ENCODE results near the gene NDUFS8. TPM values are rescaled to one million over a fixed set of nuclear protein-coding genes. Genes with fewer than 3 reads are reported as not detected.

Gene NDUFS8
- total and polyA plus RNA-seq, 2 of the 13 experiments (the other 11 are each of a cell fraction or from before 2014, with no cell fraction given): 96.7 to 158 TPM

DNA sequence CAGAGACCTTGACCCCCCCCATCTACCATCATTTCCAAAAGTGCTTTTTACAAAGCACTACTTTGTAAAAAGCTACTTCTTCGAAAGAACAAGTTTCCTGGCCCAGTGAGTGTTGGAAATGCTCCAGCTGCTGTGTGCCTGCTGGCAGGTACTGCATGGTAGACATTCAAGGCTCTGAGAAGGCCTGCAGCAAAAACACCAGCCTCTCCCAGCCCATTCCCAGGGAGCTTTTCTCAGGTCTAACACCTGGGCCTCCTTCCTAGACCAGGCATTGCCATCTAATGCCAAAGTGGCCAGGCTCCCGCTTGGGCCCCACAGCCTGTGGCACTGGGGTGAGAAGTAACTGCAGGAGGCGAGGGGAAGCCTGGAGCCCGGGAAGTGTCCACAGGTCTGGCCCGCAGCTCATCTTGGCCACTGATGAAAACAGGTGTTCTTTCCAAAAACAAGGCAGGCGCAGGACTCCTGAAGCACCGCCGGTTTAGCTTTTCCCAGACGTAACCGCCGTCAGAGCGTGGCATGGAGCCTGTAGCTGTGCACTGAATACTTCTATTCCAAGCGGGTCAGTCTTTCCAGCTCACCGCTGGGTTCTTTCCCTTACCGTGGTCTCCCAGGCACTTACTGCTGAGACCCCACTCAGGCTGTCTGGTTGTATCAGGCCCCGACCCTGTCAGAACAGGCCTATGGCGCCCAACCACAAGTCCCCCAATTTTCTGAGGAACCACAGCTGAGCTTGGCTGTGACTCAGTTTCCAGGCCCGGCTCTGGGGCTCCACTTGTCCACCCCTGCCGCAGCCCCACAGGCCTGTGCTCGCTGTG, 7.1 kb downstream of the NDUFS8 start:
- DNase-seq (ENCODE audit: low spot score) (no peak), FAIRE-seq (peak; percentile 12), ATAC-seq (peak; percentile 2)
- peaks cover 30% of the 10 kb centered on the region for H3K4me1 ChIP-seq (ENCODE audit: insufficient read depth, low read length)
- in situ Hi-C loops (cut with HindIII; ENCODE audit: extremely low pct_ligation_motif_present, low pct_unique_long_range_greater_than_20kb) (no loop called here), intact Hi-C loops (cut with micrococcal nuclease; ENCODE audit: unreplicated experiment) (loop anchor here (1.0 kb wide), 1 partner anchor 7 kb away; the partner anchor contains the start of gene NDUFS8)
- H3K9ac ChIP-seq (ENCODE audit: insufficient read depth, low read depth, low read length): peak overlapping the region; percentile 92
- H3K4me2 ChIP-seq (ENCODE audit: low read depth, low read length): peak overlapping the region; percentile 99
- H3K79me2 ChIP-seq (ENCODE audit: insufficient read depth, low read length): peaks cover 17% of the 10 kb centered on the region
- CTCF ChIA-PET (ENCODE audit: low intra/inter-chr PET ratio, low total read pairs): no interaction called here
- no peaks in the 10 kb centered on the region for H3K9me3 ChIP-seq (ENCODE audit: low read length)
- H3K36me3 ChIP-seq (replicated peaks in 1 of 2; ENCODE audit: control insufficient read depth in 1 of 2, insufficient read depth in 2 of 2, low read length in 2 of 2): peaks cover 8 to 16% of the 10 kb centered on the region in 2 experiments; a peak in 3 of 5 replicates
- 43% methylated on average over 18 of the region's 20 CpGs for WGBS (ENCODE audit: low lambda C conversion rate)
- POLR2A ChIA-PET: interaction anchor here (0.5 to 3.5 kb wide), 20 partner anchors 8 to 353 kb away, joined by 3 to 17 read pairs (median 5); partner anchors contain the start of gene ALDH3B1
- no peaks in the 10 kb centered on the region for H3K27me3 ChIP-seq (ENCODE audit: control insufficient read depth in 1 of 2, insufficient read depth in 2 of 2, low read length in 2 of 2)
- BruUV-seq (replicated peaks): TSS peak; percentile 80
- H3K27ac ChIP-seq (ENCODE audit: extremely low read length, insufficient read depth, low read length): peak overlapping the region; percentile 95
- H2AFZ ChIP-seq (ENCODE audit: low read length): no peak overlapping the region
- no peaks in the 10 kb centered on the region for H4K20me1 ChIP-seq (ENCODE audit: insufficient read depth, low read length)
- peak overlapping the region; percentile 38 to 84 (median 78); a peak in 5 of 6 replicates for H3K4me3 ChIP-seq (replicated peaks in 1 of 3; ENCODE audit: insufficient read depth in 1 of 3, low read depth in 2 of 3, low read length in 3 of 3)
- TF ChIP-seq, protein P1, sequence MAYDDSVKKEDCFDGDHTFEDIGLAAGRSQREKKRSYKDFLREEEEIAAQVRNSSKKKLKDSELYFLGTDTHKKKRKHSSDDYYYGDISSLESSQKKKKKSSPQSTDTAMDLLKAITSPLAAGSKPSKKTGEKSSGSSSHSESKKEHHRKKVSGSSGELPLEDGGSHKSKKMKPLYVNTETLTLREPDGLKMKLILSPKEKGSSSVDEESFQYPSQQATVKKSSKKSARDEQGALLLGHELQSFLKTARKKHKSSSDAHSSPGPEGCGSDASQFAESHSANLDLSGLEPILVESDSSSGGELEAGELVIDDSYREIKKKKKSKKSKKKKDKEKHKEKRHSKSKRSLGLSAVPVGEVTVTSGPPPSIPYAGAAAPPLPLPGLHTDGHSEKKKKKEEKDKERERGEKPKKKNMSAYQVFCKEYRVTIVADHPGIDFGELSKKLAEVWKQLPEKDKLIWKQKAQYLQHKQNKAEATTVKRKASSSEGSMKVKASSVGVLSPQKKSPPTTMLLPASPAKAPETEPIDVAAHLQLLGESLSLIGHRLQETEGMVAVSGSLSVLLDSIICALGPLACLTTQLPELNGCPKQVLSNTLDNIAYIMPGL (CRISPR knock-in tag; IDR thresholded peaks at IDR 0.05; ENCODE audit: borderline replicate concordance in 1 of 2, low read depth in 1 of 2): no peak
- TF ChIP-seq ZNF543 (CRISPR knock-in tag; IDR thresholded peaks at IDR 0.05): no peak
- TF ChIP-seq ZNF460 (CRISPR knock-in tag; IDR thresholded peaks at IDR 0.05; ENCODE audit: borderline replicate concordance): no peak
- no peak for TF ChIP-seq MAF1 (CRISPR knock-in tag; IDR thresholded peaks at IDR 0.05; ENCODE audit: borderline replicate concordance)
- no peak for TF ChIP-seq ZNF354B (CRISPR knock-in tag; IDR thresholded peaks at IDR 0.05)
- 0 out of 2 replicates have a peak, but pooled peaks have one; percentile 26 for TF ChIP-seq ZNF607 (CRISPR knock-in tag; IDR thresholded peaks at IDR 0.05; ENCODE audit: borderline replicate concordance)
- no peak for TF ChIP-seq ARNTL (CRISPR knock-in tag; IDR thresholded peaks at IDR 0.05)
- TF ChIP-seq, protein P2, sequence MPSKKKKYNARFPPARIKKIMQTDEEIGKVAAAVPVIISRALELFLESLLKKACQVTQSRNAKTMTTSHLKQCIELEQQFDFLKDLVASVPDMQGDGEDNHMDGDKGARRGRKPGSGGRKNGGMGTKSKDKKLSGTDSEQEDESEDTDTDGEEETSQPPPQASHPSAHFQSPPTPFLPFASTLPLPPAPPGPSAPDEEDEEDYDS (CRISPR knock-in tag; IDR thresholded peaks at IDR 0.05): no peak
- 0 out of 2 replicates have a peak, but pooled peaks have one; percentile 2 for TF ChIP-seq SRY (CRISPR knock-in tag; IDR thresholded peaks at IDR 0.05)
- TF ChIP-seq, protein P3, sequence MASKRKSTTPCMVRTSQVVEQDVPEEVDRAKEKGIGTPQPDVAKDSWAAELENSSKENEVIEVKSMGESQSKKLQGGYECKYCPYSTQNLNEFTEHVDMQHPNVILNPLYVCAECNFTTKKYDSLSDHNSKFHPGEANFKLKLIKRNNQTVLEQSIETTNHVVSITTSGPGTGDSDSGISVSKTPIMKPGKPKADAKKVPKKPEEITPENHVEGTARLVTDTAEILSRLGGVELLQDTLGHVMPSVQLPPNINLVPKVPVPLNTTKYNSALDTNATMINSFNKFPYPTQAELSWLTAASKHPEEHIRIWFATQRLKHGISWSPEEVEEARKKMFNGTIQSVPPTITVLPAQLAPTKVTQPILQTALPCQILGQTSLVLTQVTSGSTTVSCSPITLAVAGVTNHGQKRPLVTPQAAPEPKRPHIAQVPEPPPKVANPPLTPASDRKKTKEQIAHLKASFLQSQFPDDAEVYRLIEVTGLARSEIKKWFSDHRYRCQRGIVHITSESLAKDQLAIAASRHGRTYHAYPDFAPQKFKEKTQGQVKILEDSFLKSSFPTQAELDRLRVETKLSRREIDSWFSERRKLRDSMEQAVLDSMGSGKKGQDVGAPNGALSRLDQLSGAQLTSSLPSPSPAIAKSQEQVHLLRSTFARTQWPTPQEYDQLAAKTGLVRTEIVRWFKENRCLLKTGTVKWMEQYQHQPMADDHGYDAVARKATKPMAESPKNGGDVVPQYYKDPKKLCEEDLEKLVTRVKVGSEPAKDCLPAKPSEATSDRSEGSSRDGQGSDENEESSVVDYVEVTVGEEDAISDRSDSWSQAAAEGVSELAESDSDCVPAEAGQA (IDR thresholded peaks at IDR 0.05; ENCODE audit: low read depth): no peak
- TF ChIP-seq, protein P3 (CRISPR knock-in tag; IDR thresholded peaks at IDR 0.05; ENCODE audit: borderline replicate concordance): no peak
- no peak for TF ChIP-seq SAP130 (CRISPR knock-in tag; IDR thresholded peaks at IDR 0.05; ENCODE audit: low read depth)
- no peak for TF ChIP-seq TBL1XR1 (IDR thresholded peaks at IDR 0.05; ENCODE audit: borderline replicate concordance, low read length, partially characterized antibody)
